IMR-90 (cell line): Measurements from ENCODE around the gene TAF10.

Experiments used
- BHLHE40 ChIP-seq: fragments of 150-350 bp; IDR thresholded peaks from 2 replicates; pipeline ENCODE4 v1.6.1; 2016; ENCODE audit warnings: mild to moderate bottlenecking, low read depth, low read length
- CEBPB ChIP-seq: IDR thresholded peaks from 2 replicates; pipeline ENCODE4 v1.6.1; 2012; ENCODE audit warnings: low read depth, low read length, improper control_type of control experiment
- CHD1 ChIP-seq: IDR thresholded peaks from 2 replicates; pipeline ENCODE4 v1.6.1; 2012; ENCODE audit warnings: low read depth, low read length, improper control_type of control experiment
- CTCF ChIP-seq: conservative IDR thresholded peaks from 2 replicates; pipeline ENCODE4 v1.5.1; 2012; ENCODE audit warnings: mild to moderate bottlenecking, low read depth, low read length, improper control_type of control experiment
- ELK1 ChIP-seq: fragments of 150-350 bp; IDR thresholded peaks from 2 replicates; pipeline ENCODE4 v1.6.1; 2016; ENCODE audit warnings: low read depth, mild to moderate bottlenecking, low read length, moderate library complexity, borderline replicate concordance
- FOS ChIP-seq: fragments of 150-350 bp; IDR thresholded peaks from 2 replicates; pipeline ENCODE4 v1.6.1; 2016; ENCODE audit warnings: low read depth, low read length
- MAFK ChIP-seq: IDR thresholded peaks from 2 replicates; pipeline ENCODE4 v1.6.1; 2012; ENCODE audit warnings: low read depth, low read length, improper control_type of control experiment
- MXI1 ChIP-seq: IDR thresholded peaks from 2 replicates; pipeline ENCODE4 v1.6.1; 2012; ENCODE audit warnings: low read depth, mild to moderate bottlenecking, low read length, moderate library complexity, borderline replicate concordance
- POLR2A ChIP-seq: IDR thresholded peaks from 2 replicates; pipeline ENCODE4 v1.6.1; 2012; ENCODE audit warnings: mild to moderate bottlenecking, low read depth, low read length
- RAD21 ChIP-seq: IDR thresholded peaks from 2 replicates; pipeline ENCODE4 v1.6.1; 2012; ENCODE audit warnings: low read length, improper control_type of control experiment
- RFX5 ChIP-seq: IDR thresholded peaks from 2 replicates; pipeline ENCODE4 v1.8.0; 2012; ENCODE audit warnings: low read depth, mild to moderate bottlenecking, low read length, moderate library complexity
- SMC3 ChIP-seq: fragments of 150-350 bp; IDR thresholded peaks from 2 replicates; pipeline ENCODE4 v1.6.1; 2016; ENCODE audit warnings: low read depth, mild to moderate bottlenecking, antibody characterized with exemption, low read length, moderate library complexity

- TF ChIP-seq RFX5 (no peak), CTCF (no peak), CEBPB (no peak), BHLHE40 (no peak), MAFK (no peak), CHD1 (no peak), POLR2A (no peak), RAD21 (no peak), MXI1 (no peak), SMC3 (no peak), FOS (no peak), ELK1 (no peak)
These were observed 45.2 kb downstream of the TAF10 start for GRCh38 chr11:6566704-6567370.
